DMS 273 (cell line): Measurements from ENCODE around the gene SIK3.

ENCODE experiments used
- DNase-seq: peaks from one replicate; lab custom pipeline; 2025; ENCODE audit not compliant: unreplicated experiment; lab: John Stamatoyannopoulos, UW

SIK3 gene

GRCh38 chr11:116901964-116902688 lies 196.1 kb downstream of the SIK3 start:
- DNase-seq: no peak

- no peak for DNase-seq
These were observed 197.0 kb downstream of the SIK3 start for GRCh38 chr11:116901211-116901610.

DNA sequence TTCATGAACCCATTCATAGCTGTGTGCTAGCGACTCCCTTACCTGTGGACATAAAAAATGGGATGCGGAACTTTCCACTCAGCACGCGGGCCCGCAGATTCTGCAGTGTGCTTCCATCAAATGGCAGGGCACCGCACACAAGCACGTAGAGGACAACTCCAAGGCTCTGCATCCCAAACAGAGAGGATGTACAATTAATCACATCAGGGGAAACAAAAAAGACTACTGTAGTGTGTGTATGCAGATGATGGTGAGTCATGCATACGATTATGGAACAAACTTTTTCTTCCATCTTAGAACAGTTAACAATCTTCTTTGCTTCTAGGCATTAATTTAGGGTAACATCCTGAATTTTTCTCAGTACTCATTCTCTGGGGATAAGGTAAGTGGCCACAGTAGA lies 202.0 kb downstream of the SIK3 start:
- DNase-seq: no peak

- DNase-seq: peak; percentile 2
These were observed 203.0 kb downstream of the SIK3 start for GRCh38 chr11:116895048-116895757.

- DNase-seq: no peak
These were observed 204.3 kb downstream of the SIK3 start for GRCh38 chr11:116893906-116894305.

GRCh38 chr11:116893437-116893836 lies 204.8 kb downstream of the SIK3 start:
- DNase-seq: no peak

DNA sequence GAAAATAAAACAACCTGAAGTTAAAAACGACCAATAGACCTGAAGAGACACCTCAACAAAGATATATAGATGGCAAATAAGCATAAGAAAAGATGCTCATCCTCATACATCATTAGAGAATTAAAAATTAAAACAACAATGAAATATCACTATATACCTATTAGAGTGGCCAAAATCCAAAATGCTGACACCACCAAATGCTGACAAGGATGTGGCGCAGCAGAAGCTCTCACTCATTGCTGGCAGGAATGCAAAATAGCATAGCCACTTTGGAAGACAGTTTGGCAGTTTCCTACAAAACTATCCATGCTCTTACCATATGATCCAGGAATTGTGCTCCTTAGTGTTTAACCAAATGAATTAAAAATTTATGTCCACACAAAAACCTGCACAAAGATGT lies 205.9 kb downstream of the SIK3 start:
- DNase-seq: no peak

- DNase-seq: no peak
These were observed 206.5 kb downstream of the SIK3 start for GRCh38 chr11:116891746-116892145.

DNA sequence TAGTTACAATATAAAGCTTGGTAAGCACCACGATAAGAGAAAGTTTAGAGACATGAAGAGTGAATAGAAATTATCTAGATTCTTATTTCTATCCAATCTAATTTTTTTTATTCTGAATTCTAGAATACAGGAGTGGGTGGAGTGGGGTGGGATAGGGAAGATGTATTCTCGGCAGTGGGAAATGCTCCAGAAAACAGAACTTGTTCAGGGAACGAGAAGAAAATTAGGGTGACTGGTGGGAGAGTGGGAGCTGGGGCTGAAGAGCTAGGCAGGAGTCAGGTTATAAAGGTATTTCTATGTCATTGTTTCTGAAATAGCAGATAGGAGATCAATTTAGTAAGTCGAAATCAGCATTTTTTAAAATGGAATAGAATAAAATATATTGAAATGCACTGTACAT lies 207.6 kb downstream of the SIK3 start:
- no peak for DNase-seq

DNA sequence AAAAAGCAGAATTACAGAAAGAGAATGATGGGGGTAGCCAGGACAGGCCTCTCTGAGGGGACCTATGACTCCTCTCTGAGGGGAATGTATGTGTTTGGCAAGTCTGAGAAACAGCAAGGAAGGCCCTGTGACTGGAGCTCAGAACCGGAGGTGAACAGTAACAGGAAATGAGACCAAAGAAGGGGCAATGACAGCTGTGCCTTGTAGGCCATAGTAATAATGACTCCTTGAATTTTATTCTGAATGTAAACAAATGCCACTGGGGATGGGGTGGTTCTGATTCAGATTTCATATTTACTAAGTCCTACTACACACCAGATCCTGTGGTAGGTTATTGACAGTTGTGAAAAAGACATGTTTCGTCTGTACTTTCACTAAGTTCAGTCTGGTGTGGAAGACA lies 208.0 kb downstream of the SIK3 start:
- DNase-seq: no peak

DNA sequence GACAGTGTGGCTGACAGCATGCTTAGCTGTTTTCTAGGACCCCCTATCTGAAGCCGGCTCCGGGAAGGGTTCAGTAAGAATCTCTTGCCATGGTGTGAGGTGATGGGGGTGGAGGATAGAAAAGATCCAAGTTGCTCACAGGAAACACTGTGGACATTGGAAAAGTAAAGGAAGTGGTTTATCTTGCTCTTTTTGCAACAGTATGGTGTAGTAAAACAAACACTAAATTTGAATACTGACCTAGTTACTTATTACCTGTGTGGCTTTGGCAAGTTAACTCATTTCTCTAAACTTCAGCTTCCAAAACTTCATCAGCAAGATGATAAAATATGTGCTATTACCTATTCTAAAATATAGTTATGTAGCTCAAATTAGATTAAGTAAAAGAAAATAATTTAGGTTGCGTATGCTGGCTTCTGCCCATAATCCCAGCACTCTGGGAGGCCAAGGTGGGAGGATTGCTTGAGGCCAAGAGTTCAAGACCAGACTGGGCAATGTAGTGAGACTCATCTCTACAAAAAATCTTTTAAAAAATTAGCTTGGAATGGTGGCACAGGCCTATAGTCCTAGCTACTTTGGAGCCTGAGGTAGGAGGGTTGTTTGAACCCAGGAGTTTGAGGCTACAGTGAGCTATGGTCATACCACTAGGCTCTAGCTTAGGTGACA lies 209.2 kb downstream of the SIK3 start:
- DNase-seq: no peak

DNA sequence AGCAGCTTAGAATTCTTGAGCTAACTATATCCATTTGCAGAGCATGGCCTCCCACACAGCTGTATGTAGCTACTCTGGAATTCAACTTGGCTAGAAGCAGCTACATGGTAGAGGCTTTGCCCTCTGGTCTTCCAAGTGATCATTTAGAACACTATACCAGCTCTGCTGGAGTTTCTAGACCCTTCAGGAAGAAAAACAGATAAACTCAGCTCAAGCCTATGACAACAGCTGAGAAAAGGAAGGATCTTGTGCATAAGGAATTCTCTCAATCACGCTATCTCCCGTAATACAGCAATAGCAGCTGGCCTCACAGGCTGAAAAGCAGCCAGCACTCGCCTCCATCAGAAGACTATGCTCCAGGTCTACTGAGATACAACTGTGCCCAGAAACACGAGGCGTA lies 210.2 kb downstream of the SIK3 start:
- no peak for DNase-seq

- DNase-seq: no peak
These were observed 212.1 kb downstream of the SIK3 start for GRCh38 chr11:116885951-116886655.

DNA sequence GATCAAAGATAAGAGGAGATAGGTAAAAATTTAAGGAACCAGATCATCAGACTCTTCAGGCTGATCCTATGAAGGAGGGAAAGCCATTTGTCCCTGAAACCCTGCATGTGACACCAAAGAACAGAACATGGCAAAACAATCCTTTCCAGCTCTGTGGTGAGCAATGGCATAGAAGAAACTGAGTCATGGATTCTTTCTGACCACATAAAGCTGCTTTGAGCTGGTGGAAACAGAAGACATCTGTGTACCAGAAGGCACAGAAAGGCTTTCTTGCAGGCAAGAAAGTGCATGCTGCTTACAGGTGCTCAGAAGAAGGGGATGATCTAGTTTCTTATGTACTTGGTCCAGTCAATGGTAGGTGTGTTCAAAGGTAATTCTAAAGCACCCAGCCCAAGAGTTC lies 215.8 kb downstream of the SIK3 start:
- DNase-seq: no peak

DNA sequence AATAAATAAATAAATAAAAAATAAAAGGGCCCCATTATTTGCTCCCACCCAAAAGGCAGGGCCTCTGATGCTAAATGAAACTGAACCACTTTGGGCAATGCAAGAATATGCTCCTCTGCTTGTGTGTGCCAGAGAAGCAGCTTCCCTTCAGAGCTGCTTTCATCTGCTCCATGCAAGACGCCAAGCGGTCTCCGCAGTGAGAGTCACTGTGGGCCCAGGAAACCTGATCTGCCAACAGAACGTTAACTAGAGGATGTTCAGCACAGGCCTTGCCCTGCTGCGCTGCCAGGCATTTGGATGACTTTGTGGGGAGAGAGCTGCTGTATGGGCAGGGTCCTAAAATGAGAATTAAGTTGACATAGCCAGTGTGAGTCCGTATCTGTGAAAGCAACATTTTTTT lies 217.1 kb downstream of the SIK3 start:
- no peak for DNase-seq

GRCh38 chr11:116879800-116880625 lies 218.2 kb downstream of the SIK3 start:
- peak; percentile 59 for DNase-seq

GRCh38 chr11:116876656-116877055 lies 221.6 kb downstream of the SIK3 start:
- no peak for DNase-seq

GRCh38 chr11:116875194-116875593 lies 223.0 kb downstream of the SIK3 start:
- DNase-seq: no peak

GRCh38 chr11:116874251-116874650 lies 224.0 kb downstream of the SIK3 start:
- DNase-seq: no peak

GRCh38 chr11:116873381-116873780 lies 224.8 kb downstream of the SIK3 start:
- no peak for DNase-seq

GRCh38 chr11:116871248-116871647 lies 227.0 kb downstream of the SIK3 start:
- no peak for DNase-seq
